ENCODE measurements around the gene ZFP91. TPM values are rescaled to one million over a fixed set of nuclear protein-coding genes. Genes with fewer than 3 reads are reported as not detected.

ZFP91 gene
- total and polyA plus RNA-seq, 9 of the 15 experiments (the other 6 are each of a cell fraction or from before 2014, with no cell fraction given) = 17.6 to 58.3 (median 34.0) TPM

DNA sequence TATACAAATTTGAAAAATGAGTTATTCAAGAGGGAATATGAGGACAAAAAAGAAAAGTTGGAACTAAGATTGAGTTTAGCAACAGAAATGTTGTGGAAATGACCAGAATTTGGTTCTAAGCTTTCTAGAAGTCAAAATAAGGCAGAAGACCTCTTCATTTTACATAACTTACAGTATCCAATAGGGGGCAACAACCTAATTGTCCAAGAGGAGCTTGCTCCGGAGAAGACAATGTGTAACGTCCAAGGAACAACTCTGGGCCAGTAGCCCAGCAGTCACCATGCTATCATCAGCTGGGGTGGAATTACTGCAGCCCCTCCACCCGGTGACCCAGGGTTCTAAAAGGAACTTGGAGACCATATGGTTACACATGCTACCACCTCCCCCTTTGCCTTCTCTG lies 57.7 kb downstream of the ZFP91 start:
- H4K20me1 ChIP-seq (replicated peaks; ENCODE audit: control insufficient read depth, insufficient read depth, low read length) = no peaks in the 10 kb centered on the region
- BruUV-seq (replicated peaks) = no TSS peak
- H2AFZ ChIP-seq (ENCODE audit: low read depth, low read length) = no peak overlapping the region
- DNase-seq (ENCODE audit: extremely low read depth in 1 of 4, low spot score in 3 of 4) (peak in 2 of 4 experiments; percentile 24 to 39), FAIRE-seq (peak; percentile 72), ATAC-seq (peak; percentile 78)
- H3K4me2 ChIP-seq (ENCODE audit: insufficient read depth, low read length) = no peak overlapping the region
- POLR2A ChIA-PET = no interaction called here
- H3K9me3 ChIP-seq (replicated peaks; ENCODE audit: control insufficient read depth, insufficient read depth, low read depth, low read length) = no peaks in the 10 kb centered on the region
- WGBS (ENCODE audit: insufficient coverage, low coverage, missing lambda C conversion rate) = 4% methylated on average over 3 of the region's 3 CpGs
- CTCF ChIA-PET (ENCODE audit: low intra/inter-chr PET ratio) = interaction anchor here (1.1 kb wide), 1 partner anchor 152 kb away, joined by 6 read pairs; no protein-coding TSS in a partner anchor
- TF ChIP-seq RAD21 (CRISPR knock-in tag; conservative IDR thresholded peaks at IDR 0.05 in 1 of 2, IDR thresholded peaks at IDR 0.05 in 1 of 2) (peak; percentile 30 to 73; a peak in 2 of 4 replicates), NFYB (IDR thresholded peaks at IDR 0.05; ENCODE audit: extremely low read depth, insufficient read length) (no peak)
- TF ChIP-seq, protein P1, sequence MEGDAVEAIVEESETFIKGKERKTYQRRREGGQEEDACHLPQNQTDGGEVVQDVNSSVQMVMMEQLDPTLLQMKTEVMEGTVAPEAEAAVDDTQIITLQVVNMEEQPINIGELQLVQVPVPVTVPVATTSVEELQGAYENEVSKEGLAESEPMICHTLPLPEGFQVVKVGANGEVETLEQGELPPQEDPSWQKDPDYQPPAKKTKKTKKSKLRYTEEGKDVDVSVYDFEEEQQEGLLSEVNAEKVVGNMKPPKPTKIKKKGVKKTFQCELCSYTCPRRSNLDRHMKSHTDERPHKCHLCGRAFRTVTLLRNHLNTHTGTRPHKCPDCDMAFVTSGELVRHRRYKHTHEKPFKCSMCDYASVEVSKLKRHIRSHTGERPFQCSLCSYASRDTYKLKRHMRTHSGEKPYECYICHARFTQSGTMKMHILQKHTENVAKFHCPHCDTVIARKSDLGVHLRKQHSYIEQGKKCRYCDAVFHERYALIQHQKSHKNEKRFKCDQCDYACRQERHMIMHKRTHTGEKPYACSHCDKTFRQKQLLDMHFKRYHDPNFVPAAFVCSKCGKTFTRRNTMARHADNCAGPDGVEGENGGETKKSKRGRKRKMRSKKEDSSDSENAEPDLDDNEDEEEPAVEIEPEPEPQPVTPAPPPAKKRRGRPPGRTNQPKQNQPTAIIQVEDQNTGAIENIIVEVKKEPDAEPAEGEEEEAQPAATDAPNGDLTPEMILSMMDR (IDR thresholded peaks at IDR 0.05 in 2 of 3, conservative IDR thresholded peaks at IDR 0.05 in 1 of 3; ENCODE audit: insufficient read depth in 2 of 3, low read depth in 1 of 3, low read length in 3 of 3) = peak; percentile 17 to 47 (median 37); a peak in 4 of 6 replicates
- H3K27me3 ChIP-seq (ENCODE audit: control insufficient read depth in 2 of 2, insufficient read depth in 2 of 2, low read length in 2 of 2) = no peaks in the 10 kb centered on the region
- no peaks in the 10 kb centered on the region for H3K36me3 ChIP-seq (ENCODE audit: control insufficient read depth, insufficient read depth, low read length)
- no peak overlapping the region for H3K27ac ChIP-seq (ENCODE audit: extremely low read depth, low read depth, low read length)
- no peak overlapping the region for H3K9ac ChIP-seq (ENCODE audit: insufficient read depth in 1 of 2, low read depth in 2 of 2, low read length in 2 of 2)
- intact Hi-C loops (cut with micrococcal nuclease) (loop anchor here (1.0 to 10.0 kb wide), 3 partner anchors 152 to 418 kb away; no protein-coding TSS in a partner anchor), in situ Hi-C loops (cut with MboI) (loop anchor here (25.0 kb wide), 1 partner anchor 501 kb away; the partner anchor contains the start of gene FAM111A)
- H3K79me2 ChIP-seq (ENCODE audit: control insufficient read depth, insufficient read depth, low read length) = no peaks in the 10 kb centered on the region
- H3K9me1 ChIP-seq (ENCODE audit: control insufficient read depth, insufficient read depth, low read length) = no peaks in the 10 kb centered on the region
- H3K4me1 ChIP-seq (replicated peaks in 1 of 2; ENCODE audit: control insufficient read depth in 2 of 2, insufficient read depth in 2 of 2, low read length in 2 of 2) = no peaks in the 10 kb centered on the region
- no peak overlapping the region for H3K4me3 ChIP-seq

Measured in K562 (cell line).